Measurements from ENCODE around the gene PCNX1. TPM values are rescaled to one million over a fixed set of nuclear protein-coding genes. Genes with fewer than 3 reads are reported as not detected.

The PCNX1 gene
- total and polyA plus RNA-seq, 9 of the 15 experiments (the other 6 are each of a cell fraction or from before 2014, with no cell fraction given), result 0.30 to 4.5 (median 2.3) TPM

DNA sequence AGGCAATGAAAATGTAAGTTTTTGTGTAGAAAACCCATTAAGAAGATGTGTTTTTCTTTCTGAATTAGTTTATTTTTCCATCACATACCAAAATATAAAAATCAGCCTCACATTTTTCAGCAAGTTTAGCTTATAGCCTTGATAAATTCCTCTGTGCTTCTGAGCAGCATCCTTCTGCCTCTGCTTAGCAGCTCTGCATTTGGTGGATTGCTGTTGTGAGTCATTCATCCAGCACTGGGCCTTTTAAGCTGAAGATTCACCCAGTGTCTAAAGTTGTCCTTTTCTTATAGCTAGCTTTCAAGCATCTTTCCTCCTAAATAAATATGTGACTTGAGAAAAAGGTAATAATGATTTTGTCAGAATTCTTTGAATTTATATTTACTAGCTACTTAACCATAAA is 206.1 kb downstream of the PCNX1 start (continued):
- TF ChIP-seq SAFB (IDR thresholded peaks at IDR 0.05; ENCODE audit: borderline replicate concordance, low read depth, low read length), result no peak
- TF ChIP-seq, protein P1, sequence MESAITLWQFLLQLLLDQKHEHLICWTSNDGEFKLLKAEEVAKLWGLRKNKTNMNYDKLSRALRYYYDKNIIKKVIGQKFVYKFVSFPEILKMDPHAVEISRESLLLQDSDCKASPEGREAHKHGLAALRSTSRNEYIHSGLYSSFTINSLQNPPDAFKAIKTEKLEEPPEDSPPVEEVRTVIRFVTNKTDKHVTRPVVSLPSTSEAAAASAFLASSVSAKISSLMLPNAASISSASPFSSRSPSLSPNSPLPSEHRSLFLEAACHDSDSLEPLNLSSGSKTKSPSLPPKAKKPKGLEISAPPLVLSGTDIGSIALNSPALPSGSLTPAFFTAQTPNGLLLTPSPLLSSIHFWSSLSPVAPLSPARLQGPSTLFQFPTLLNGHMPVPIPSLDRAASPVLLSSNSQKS (CRISPR knock-in tag; IDR thresholded peaks at IDR 0.05), result no peak
- no peak for TF ChIP-seq CBX2 (IDR thresholded peaks at IDR 0.05; ENCODE audit: insufficient read depth, low read length, poor library complexity, severe bottlenecking)
- TF ChIP-seq PRMT5 (CRISPR knock-in tag; IDR thresholded peaks at IDR 0.05), result no peak
- TF ChIP-seq, protein P2, sequence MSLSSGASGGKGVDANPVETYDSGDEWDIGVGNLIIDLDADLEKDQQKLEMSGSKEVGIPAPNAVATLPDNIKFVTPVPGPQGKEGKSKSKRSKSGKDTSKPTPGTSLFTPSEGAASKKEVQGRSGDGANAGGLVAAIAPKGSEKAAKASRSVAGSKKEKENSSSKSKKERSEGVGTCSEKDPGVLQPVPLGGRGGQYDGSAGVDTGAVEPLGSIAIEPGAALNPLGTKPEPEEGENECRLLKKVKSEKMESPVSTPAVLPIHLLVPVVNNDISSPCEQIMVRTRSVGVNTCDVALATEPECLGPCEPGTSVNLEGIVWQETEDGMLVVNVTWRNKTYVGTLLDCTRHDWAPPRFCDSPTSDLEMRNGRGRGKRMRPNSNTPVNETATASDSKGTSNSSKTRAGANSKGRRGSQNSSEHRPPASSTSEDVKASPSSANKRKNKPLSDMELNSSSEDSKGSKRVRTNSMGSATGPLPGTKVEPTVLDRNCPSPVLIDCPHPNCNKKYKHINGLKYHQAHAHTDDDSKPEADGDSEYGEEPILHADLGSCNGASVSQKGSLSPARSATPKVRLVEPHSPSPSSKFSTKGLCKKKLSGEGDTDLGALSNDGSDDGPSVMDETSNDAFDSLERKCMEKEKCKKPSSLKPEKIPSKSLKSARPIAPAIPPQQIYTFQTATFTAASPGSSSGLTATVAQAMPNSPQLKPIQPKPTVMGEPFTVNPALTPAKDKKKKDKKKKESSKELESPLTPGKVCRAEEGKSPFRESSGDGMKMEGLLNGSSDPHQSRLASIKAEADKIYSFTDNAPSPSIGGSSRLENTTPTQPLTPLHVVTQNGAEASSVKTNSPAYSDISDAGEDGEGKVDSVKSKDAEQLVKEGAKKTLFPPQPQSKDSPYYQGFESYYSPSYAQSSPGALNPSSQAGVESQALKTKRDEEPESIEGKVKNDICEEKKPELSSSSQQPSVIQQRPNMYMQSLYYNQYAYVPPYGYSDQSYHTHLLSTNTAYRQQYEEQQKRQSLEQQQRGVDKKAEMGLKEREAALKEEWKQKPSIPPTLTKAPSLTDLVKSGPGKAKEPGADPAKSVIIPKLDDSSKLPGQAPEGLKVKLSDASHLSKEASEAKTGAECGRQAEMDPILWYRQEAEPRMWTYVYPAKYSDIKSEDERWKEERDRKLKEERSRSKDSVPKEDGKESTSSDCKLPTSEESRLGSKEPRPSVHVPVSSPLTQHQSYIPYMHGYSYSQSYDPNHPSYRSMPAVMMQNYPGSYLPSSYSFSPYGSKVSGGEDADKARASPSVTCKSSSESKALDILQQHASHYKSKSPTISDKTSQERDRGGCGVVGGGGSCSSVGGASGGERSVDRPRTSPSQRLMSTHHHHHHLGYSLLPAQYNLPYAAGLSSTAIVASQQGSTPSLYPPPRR (CRISPR knock-in tag; IDR thresholded peaks at IDR 0.05; ENCODE audit: borderline replicate concordance), result no peak
